Measurements from ENCODE around the gene PDGFC.

GRCh38 chr4:156998500-156999174 lies 27.0 kb upstream of the PDGFC start:
- no peak for TF ChIP-seq CTCF (IDR thresholded peaks at IDR 0.05)
- no peak for TF ChIP-seq EP300 (IDR thresholded peaks at IDR 0.05)
